ENCODE data around the gene ACP5.

ACP5 gene

DNA sequence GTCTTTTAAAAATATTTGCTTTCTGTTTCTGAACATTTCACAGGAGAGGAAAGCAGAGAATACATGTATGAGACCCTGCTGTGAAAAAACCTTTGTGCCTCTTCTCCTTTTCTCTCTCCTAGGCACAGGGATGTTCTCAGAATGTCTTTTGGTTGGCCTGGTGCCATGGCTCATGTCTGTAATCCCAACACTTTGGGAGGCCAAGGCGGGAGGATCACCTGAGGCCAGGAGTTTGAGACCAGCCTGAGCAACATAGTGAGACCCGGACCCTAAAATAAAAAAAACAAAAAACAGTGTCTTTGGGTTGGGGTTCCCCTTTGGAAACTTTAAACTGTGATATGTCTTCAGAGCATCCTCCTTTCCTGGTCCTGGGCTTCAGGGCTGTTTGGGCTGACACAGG is 21.3 kb upstream of the ACP5 start:
- peaks cover 41% of the 10 kb centered on the region for H3K36me3 ChIP-seq (ENCODE audit: low read depth)
- H3K27ac ChIP-seq (ENCODE audit: poor library complexity, severe bottlenecking), result no peak overlapping the region
- ATAC-seq (ENCODE audit: low read depth), result no peak
- no peaks in the 10 kb centered on the region for H3K27me3 ChIP-seq (ENCODE audit: insufficient read depth, poor library complexity, severe bottlenecking)
- DNase-seq (ENCODE audit: low spot score), result no peak
- peak overlapping the region; percentile 96 for H3K4me3 ChIP-seq (ENCODE audit: severe bottlenecking)
- H3K4me1 ChIP-seq (ENCODE audit: insufficient read depth, poor library complexity, severe bottlenecking), result peaks cover 4% of the 10 kb centered on the region
- TF ChIP-seq, protein P1, sequence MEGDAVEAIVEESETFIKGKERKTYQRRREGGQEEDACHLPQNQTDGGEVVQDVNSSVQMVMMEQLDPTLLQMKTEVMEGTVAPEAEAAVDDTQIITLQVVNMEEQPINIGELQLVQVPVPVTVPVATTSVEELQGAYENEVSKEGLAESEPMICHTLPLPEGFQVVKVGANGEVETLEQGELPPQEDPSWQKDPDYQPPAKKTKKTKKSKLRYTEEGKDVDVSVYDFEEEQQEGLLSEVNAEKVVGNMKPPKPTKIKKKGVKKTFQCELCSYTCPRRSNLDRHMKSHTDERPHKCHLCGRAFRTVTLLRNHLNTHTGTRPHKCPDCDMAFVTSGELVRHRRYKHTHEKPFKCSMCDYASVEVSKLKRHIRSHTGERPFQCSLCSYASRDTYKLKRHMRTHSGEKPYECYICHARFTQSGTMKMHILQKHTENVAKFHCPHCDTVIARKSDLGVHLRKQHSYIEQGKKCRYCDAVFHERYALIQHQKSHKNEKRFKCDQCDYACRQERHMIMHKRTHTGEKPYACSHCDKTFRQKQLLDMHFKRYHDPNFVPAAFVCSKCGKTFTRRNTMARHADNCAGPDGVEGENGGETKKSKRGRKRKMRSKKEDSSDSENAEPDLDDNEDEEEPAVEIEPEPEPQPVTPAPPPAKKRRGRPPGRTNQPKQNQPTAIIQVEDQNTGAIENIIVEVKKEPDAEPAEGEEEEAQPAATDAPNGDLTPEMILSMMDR (IDR thresholded peaks at IDR 0.05; ENCODE audit: poor library complexity, severe bottlenecking), result no peak
- H3K9me3 ChIP-seq (ENCODE audit: severe bottlenecking), result no peaks in the 10 kb centered on the region

DNA sequence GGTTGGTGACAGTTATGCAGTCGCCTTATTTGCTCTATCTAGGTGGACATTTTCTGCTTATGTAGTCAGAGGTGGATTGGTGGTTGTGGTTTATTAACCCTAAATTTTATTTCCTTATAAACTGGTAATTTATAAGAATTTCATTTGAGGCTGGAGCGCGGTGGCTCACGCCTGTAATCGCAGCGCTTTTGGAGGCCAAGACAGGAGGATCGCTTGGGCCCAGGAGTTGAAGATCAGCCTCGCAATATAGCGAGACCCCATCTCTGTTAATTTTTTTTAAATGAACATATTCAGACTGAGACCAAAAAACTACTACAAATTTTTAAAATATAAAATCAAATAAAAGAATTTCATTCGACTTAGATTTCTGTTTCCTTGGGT is 20.6 kb upstream of the ACP5 start:
- Histone ChIP-seq H3K36me3 (ENCODE audit: low read depth) (peaks cover 39% of the 10 kb centered on the region), H3K27me3 (ENCODE audit: insufficient read depth, poor library complexity, severe bottlenecking) (no peaks in the 10 kb centered on the region), H3K27ac (ENCODE audit: poor library complexity, severe bottlenecking) (peak overlapping the region; percentile 61), H3K9me3 (ENCODE audit: severe bottlenecking) (no peaks in the 10 kb centered on the region), H3K4me1 (ENCODE audit: insufficient read depth, poor library complexity, severe bottlenecking) (peaks cover 4% of the 10 kb centered on the region), H3K4me3 (ENCODE audit: severe bottlenecking) (peak overlapping the region; percentile 96)
- TF ChIP-seq, protein P1 (IDR thresholded peaks at IDR 0.05; ENCODE audit: poor library complexity, severe bottlenecking), result no peak
- DNase-seq (ENCODE audit: low spot score) (no peak), ATAC-seq (ENCODE audit: low read depth) (no peak)

DNA sequence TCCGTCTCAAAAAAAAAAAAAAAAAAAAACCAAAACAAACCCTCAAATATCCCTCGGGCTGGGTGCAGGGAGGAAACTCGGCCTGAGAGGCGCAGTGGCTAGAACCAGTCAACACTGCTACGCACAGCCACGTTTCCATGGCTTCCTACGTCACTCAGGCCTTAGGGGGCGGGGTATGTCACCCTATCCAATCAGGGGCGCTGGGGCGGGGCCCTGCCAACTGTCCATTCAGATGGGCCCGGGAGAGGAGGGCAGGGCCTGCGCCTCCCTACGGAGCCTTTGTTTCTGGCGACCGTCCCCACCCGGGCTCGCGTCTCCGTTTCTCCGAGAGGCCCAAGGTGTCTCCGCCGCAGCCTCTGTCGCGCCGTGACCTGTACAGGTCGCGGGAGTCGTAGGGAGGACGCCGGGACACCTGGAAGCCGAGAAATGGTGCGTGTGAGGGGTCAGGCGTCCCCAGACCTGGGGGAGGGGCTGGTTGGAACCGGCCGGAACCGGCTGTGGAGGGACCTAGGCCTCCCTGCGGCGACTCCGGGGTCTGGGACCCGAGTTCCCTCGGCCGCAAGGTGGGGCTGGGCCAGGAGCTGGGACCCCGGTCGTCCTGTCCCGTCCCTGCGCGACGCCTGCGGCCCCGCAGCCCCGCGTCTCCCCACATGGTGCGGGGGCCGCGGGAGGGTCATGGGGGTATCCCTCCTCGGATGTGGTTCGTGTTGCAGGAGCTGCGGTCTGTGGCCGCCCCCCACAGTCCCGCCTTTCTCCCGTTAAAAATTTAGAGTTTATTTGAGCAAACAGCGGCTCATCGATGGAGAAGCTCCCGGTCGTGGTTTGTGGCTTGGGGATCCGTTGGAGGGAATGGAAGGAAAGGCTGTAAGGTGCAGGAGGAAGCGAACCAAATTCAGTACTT is 20.0 kb upstream of the ACP5 start, which contains the start of gene ZNF627:
TSS of gene ZNF627 (plus strand) at position 282 of the 901 bp plus-strand sequence. CDS start at position 427, 145 bp downstream.
- ATAC-seq (ENCODE audit: low read depth) (peak; percentile 99), DNase-seq (ENCODE audit: low spot score) (peak; percentile 97)
- TF ChIP-seq, protein P1 (IDR thresholded peaks at IDR 0.05; ENCODE audit: poor library complexity, severe bottlenecking), result no peak
- H3K9me3 ChIP-seq (ENCODE audit: severe bottlenecking), result no peaks in the 10 kb centered on the region
- H3K36me3 ChIP-seq (ENCODE audit: low read depth), result peaks cover 34% of the 10 kb centered on the region
- H3K27me3 ChIP-seq (ENCODE audit: insufficient read depth, poor library complexity, severe bottlenecking), result no peaks in the 10 kb centered on the region
- peak within 1 kb of the TSS; percentile 96 for H3K4me3 ChIP-seq (ENCODE audit: severe bottlenecking)
- H3K4me1 ChIP-seq (ENCODE audit: insufficient read depth, poor library complexity, severe bottlenecking), result peaks cover 4% of the 10 kb centered on the region
- peak within 1 kb of the TSS; percentile 61 for H3K27ac ChIP-seq (ENCODE audit: poor library complexity, severe bottlenecking)

GRCh38 chr19:11596156-11596555 is 18.7 kb upstream of the ACP5 start:
- Histone ChIP-seq H3K27me3 (ENCODE audit: insufficient read depth, poor library complexity, severe bottlenecking) (no peaks in the 10 kb centered on the region), H3K36me3 (ENCODE audit: low read depth) (peaks cover 25% of the 10 kb centered on the region), H3K4me1 (ENCODE audit: insufficient read depth, poor library complexity, severe bottlenecking) (peaks cover 4% of the 10 kb centered on the region), H3K9me3 (ENCODE audit: severe bottlenecking) (no peaks in the 10 kb centered on the region), H3K27ac (ENCODE audit: poor library complexity, severe bottlenecking) (no peak overlapping the region), H3K4me3 (ENCODE audit: severe bottlenecking) (no peak overlapping the region)
- TF ChIP-seq, protein P1 (IDR thresholded peaks at IDR 0.05; ENCODE audit: poor library complexity, severe bottlenecking), result no peak
- DNase-seq (ENCODE audit: low spot score) (no peak), ATAC-seq (ENCODE audit: low read depth) (no peak)

DNA sequence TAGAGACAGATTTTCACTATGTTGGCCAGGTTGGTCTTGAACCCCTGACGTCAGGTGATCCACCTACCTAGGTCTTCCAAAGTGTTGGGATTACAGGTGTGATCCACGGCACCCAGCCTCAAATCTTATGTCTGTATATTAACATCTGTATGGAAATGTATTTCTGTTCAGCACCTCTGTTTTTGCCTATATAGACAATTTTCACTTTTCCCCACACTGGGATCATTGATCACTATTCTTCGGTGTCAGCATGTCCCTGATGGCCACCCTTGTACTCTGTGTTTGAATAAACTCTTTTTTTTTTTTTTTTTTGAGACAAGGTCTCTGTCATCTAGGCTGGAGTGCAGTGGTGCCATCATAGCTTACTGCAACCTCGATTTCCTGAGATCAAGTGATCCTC is 16.6 kb upstream of the ACP5 start:
- TF ChIP-seq, protein P1 (IDR thresholded peaks at IDR 0.05; ENCODE audit: poor library complexity, severe bottlenecking), result no peak
- H3K36me3 ChIP-seq (ENCODE audit: low read depth), result peaks cover 5% of the 10 kb centered on the region
- ATAC-seq (ENCODE audit: low read depth) (no peak), DNase-seq (ENCODE audit: low spot score) (no peak)
- H3K27ac ChIP-seq (ENCODE audit: poor library complexity, severe bottlenecking), result no peak overlapping the region
- no peaks in the 10 kb centered on the region for H3K27me3 ChIP-seq (ENCODE audit: insufficient read depth, poor library complexity, severe bottlenecking)
- no peak overlapping the region for H3K4me3 ChIP-seq (ENCODE audit: severe bottlenecking)
- no peaks in the 10 kb centered on the region for H3K9me3 ChIP-seq (ENCODE audit: severe bottlenecking)
- H3K4me1 ChIP-seq (ENCODE audit: insufficient read depth, poor library complexity, severe bottlenecking), result peaks cover 4% of the 10 kb centered on the region

Measured in RWPE2 (cell line).